OCI-LY3 (cell line): ENCODE data around the gene FXYD5.

ENCODE experiments used
- EZH2phosphoT487 ChIP-seq: fragments of 200-600 bp; shearing (Covaris generic); IDR thresholded peaks from 2 replicates; pipeline ENCODE4 v1.6.1; 2018; ENCODE audit warnings: antibody characterized with exemption, mixed run types, low read depth
- TF ChIP-seq, protein P1 (sequence below): fragments of 200-600, 300-600 bp; sonication (generic); IDR thresholded peaks from 2 replicates; pipeline ENCODE4 v1.5.1; 2014; ENCODE audit warnings: antibody characterized with exemption, low read length, low read depth

DNA sequence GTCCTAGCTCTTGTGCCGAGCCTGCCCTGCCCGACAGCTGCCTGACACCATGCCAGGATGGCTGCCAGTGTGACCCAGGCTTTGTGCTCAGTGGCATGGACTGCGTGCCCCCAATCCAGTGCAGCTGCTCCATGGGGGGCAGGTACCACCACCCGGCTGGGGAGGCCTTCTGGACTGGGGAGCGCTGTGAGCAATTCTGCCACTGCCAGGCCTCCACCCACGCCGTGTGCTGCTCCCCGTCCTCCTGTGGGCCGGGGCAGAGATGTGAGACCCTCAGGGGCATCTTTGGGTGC, 48.3 kb upstream of the FXYD5 start:
- TF ChIP-seq, protein P1, sequence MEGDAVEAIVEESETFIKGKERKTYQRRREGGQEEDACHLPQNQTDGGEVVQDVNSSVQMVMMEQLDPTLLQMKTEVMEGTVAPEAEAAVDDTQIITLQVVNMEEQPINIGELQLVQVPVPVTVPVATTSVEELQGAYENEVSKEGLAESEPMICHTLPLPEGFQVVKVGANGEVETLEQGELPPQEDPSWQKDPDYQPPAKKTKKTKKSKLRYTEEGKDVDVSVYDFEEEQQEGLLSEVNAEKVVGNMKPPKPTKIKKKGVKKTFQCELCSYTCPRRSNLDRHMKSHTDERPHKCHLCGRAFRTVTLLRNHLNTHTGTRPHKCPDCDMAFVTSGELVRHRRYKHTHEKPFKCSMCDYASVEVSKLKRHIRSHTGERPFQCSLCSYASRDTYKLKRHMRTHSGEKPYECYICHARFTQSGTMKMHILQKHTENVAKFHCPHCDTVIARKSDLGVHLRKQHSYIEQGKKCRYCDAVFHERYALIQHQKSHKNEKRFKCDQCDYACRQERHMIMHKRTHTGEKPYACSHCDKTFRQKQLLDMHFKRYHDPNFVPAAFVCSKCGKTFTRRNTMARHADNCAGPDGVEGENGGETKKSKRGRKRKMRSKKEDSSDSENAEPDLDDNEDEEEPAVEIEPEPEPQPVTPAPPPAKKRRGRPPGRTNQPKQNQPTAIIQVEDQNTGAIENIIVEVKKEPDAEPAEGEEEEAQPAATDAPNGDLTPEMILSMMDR: no peak
- no peak for TF ChIP-seq EZH2phosphoT487
